Fibroblast of the aortic adventitia (primary cell): ENCODE data around the gene SH3D19. TPM values are rescaled to one million over a fixed set of nuclear protein-coding genes. Genes with fewer than 3 reads are reported as not detected.

ENCODE experiments used
- DNase-seq: peaks from one replicate; pipeline ENCODE4 v3.0.0-alpha.2; 2010; ENCODE audit warnings: low read depth
- H3K4me3 ChIP-seq: 2 replicates; pipeline ENCODE4 v1.5.1; 2011; ENCODE audit warnings: low read depth, mild to moderate bottlenecking, control low read depth, low read length, moderate library complexity
- CTCF ChIP-seq: IDR thresholded peaks from 2 replicates; pipeline ENCODE4 v1.5.1; 2011; ENCODE audit warnings: mild to moderate bottlenecking, low read length, control low read depth, inconsistent platforms; ENCODE audit not compliant: insufficient read depth
- total RNA-seq: library from RNA; depleted of rRNA; stranded (reverse); fragments of >200 nt; gene quantifications from 2 replicates; pipeline ENCODE4 v1.2.3, GENCODE V29; 2012; ENCODE audit warnings: low replicate concordance

SH3D19 gene
- total RNA-seq, 1 donor: 95.9 TPM

GRCh38 chr4:151150821-151151580 is 174.4 kb downstream of the SH3D19 start:
- no peak overlapping the region for H3K4me3 ChIP-seq
- TF ChIP-seq CTCF: no peak
- no peak for DNase-seq

- TF ChIP-seq CTCF: no peak
- no peak for DNase-seq
- no peak overlapping the region for H3K4me3 ChIP-seq
Observed at GRCh38 chr4:151148261-151148660, 177.1 kb downstream of the SH3D19 start.

- TF ChIP-seq CTCF: no peak
- DNase-seq: peak; percentile 19
- no peak overlapping the region for H3K4me3 ChIP-seq
Observed at GRCh38 chr4:151147000-151147399, 178.4 kb downstream of the SH3D19 start.

- no peak for TF ChIP-seq CTCF
- no peak for DNase-seq
- H3K4me3 ChIP-seq: no peak overlapping the region
Observed at GRCh38 chr4:151144329-151145072, 180.9 kb downstream of the SH3D19 start.

- no peak for DNase-seq
- no peak for TF ChIP-seq CTCF
- no peak overlapping the region for H3K4me3 ChIP-seq
Observed at GRCh38 chr4:151143811-151144210, 181.6 kb downstream of the SH3D19 start.

- no peak overlapping the region for H3K4me3 ChIP-seq
- no peak for TF ChIP-seq CTCF
- peak; percentile 39 for DNase-seq
Observed at GRCh38 chr4:151143162-151143561, 182.2 kb downstream of the SH3D19 start.
